ENCODE data around the gene OTUB1.

Gene OTUB1

DNA sequence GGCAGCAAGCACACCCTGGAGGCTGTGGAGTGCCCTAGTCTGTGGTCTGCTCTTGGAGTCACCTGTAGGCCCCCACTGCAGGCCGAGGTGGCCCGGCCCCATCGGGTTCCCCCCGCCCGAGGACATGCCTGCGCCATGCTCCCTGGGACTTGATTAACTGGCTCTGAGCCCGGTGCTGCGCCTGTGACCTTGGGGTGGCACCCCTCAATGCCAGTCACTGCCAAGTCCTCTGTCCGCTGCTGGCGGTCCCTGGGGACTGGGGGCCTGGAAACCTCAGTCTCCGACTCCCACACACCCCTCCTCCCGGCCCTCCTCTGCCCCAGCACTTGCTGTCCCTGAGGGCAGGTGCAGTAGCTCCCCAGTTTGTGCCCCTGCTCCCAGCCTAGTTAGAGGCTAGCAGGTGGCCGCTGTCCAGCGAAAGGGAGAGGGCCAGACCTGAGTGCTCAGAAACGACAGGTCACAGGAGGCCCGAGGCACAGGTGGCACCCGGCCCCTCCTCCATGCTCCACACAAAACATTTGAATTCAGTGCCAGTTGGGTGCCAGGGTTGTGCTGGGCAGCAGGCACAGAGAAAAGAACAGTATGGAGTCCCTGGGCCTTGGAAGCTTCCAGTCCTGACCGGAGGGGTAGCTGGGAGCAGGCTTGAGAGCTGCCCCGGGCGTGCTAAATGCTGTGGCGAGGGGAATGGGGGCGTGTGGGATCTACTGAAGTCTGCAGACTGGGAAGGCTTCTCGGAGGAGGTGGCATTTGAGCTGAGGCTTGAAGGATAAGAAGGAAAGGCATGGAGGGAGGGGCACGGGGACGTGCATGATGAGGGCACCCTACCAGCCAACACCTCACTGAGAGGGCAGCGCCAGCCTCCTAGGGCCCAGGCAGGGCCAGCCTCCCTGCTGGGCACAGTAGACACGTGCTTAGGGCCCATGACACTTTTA lies 33.1 kb downstream of the OTUB1 start:
- H3K27ac ChIP-seq: no peak overlapping the region
- no peak overlapping the region for H3K4me3 ChIP-seq

DNA sequence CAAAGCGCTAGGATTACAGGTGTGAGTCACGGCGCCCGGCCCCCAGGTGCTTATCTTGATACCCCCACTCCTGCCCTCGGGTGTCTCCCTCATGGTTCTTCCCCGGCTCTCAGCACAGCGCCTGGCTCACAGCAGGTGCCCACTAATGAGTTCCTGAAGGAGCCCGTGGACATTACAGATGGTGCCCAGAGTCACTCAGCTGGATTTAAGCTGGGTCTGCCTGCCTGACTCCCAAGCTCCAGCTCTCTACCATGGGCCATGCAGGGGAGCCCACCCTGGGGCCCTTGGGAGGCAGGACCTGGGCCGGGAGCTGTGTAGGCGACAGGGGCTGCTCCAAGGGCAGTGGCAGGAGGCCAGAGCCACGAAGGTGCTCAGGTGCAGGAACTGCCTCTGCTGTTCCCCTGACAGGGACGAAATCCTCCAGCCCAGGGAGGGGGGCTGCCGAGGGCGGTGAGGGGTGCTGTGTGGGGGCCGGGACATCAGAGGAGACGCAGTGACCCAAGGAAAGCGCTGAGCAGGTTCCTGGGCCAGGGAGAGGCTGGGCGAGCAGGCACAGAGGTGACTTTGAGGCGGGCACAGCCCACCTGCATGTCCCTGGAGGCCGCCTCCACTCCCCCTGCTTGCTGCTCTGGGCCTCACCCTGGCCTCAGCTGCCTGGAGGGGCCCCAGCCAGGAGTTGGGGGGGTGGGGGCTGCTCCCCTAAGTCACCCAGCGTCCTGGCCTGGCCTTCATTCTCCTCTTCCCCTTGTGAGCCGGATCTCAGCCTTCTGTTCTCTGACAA lies 34.9 kb downstream of the OTUB1 start:
- Histone ChIP-seq H3K27ac (peak overlapping the region in 1 of 21 experiments; percentile 32), H3K4me3 (no peak overlapping the region)

- H3K4me3 ChIP-seq: no peak overlapping the region
- H3K27ac ChIP-seq: peak overlapping the region in 1 of 21 experiments; percentile 32
Measured at GRCh38 chr11:64021757-64022093, 35.5 kb downstream of the OTUB1 start.

DNA sequence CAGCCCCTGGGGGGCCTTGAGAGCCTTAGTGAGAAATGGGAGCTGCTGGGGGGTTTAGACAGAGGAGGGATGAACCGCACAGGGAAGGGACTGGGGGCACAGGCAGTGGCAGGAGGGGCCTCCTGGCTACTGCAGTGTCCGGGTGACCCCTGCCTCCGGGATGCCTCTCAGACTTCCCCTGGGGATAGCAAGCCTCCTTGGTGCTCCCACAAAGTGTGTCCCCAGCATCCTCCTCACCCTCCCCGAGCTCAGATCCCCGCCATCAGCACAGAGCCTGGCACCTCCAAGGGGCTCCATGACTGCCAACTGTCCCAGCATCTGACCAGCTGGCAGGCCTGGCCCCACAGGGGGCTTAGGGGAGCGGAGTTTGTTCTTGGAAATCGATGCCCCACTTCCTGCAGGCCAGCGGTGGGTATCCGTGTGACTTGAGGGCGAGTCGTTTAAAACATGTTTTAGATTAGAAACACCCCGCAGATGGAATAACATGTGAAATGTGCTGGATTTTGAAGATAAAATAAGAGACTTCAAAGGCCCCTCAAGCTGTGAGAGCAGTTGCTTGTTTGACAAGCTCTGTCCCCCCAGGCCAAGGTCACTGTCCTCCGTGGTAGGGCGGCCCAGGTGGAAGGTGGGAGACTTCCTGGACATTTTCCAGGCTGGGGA lies 36.0 kb downstream of the OTUB1 start:
- Histone ChIP-seq H3K27ac (no peak overlapping the region), H3K4me3 (no peak overlapping the region)

GRCh38 chr11:64023712-64024710 lies 37.8 kb downstream of the OTUB1 start:
- Histone ChIP-seq H3K4me3 (no peak overlapping the region), H3K27ac (no peak overlapping the region)

- no peak overlapping the region for H3K4me3 ChIP-seq
- H3K27ac ChIP-seq: no peak overlapping the region
Measured at GRCh38 chr11:64025205-64025604, 39.0 kb downstream of the OTUB1 start.

- H3K27ac ChIP-seq: no peak overlapping the region
Measured at GRCh38 chr11:64026575-64027205, 40.5 kb downstream of the OTUB1 start.

DNA sequence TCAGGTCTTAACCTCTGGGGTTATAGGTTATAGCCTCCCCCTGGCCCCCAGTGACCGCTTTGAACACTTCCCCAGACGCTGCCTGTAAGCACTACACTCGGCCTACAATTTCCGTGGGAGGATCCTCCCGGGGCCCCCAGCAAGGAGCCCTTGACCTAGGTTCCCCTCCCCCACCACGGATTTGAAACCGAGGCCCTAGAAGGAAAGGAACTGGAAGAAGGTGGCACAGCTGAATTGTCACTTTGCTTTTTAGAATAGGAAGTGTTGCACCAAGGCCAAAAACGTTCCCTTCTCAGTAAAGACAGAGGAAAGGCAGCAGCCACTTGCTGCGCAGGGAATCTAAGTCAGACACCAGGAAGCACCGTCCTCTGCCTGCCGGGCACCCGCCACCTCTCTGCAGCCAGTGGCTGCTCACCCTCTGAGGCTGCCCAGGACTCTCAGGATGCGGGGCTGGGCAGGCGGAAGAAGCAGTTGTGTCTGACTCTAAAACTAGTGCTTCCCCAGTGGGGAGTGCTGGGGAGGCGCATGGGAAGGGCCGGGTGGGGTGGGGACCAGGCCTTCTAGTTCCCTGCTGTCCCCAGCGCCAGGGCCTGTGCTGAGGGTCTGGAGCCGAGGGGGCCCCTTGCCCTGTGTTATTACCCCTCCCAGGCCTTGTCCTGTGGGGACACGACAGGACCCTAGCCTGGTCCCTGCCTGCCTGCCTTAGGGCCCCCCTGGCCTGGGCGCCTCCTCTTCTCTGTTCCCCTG lies 41.6 kb downstream of the OTUB1 start:
- no peak overlapping the region for H3K4me3 ChIP-seq

More at GRCh38 chr11:64026575-64027205, 40.5 kb downstream of the OTUB1 start:
- no peak overlapping the region for H3K4me3 ChIP-seq

GRCh38 chr11:64028398-64029115 lies 42.3 kb downstream of the OTUB1 start:
- H3K4me3 ChIP-seq: no peak overlapping the region
- H3K27ac ChIP-seq: peak overlapping the region in 1 of 21 experiments; percentile 10

More for the DNA sequence above, 41.6 kb downstream of the OTUB1 start:
- H3K27ac ChIP-seq: peak overlapping the region in 1 of 21 experiments; percentile 10

DNA sequence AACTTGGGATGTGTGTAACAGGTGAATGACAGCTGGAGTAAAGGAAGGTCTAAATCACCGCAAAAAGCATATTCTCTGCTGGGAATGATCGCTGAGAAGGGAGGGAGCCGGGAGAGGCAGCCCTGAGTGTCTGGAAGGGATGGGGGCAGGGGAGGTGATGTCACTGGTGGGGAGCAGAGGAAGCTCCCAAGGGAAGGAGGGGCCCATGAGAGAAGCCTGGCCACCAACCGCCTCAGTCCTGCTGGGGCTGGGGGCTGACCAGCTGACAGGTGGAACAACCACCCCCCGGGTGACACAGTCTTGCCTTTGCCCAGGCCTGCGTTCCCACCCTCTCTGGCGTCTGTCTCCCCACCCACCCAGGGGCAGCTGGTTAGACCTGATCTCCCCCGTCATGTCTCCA lies 43.5 kb downstream of the OTUB1 start:
- H3K4me3 ChIP-seq: no peak overlapping the region
- H3K27ac ChIP-seq: no peak overlapping the region

DNA sequence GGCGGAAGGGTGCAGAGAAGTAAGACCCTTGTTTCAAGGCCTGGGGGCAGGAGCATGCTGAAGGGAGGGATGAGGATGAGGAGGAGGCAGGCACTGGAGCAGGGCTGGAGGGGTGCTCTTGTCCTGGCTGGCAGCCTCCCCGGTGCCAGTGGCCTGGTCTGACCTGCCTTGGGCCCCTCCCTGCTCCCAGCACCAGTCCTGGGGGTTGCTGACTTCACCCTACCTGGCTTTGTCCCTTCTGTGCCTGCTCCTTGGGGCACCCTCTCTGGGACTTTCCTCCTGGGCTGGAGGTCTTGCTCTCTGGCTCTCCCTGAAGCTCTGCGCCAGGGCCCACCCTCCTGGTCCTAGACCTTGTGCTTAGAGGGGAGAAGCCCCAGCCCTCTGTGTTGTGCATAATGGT lies 44.8 kb downstream of the OTUB1 start:
- no peak overlapping the region for H3K4me3 ChIP-seq
- no peak overlapping the region for H3K27ac ChIP-seq

GRCh38 chr11:64032050-64032449 lies 45.8 kb downstream of the OTUB1 start:
- H3K4me3 ChIP-seq: no peak overlapping the region
- no peak overlapping the region for H3K27ac ChIP-seq

GRCh38 chr11:64034411-64034811 lies 48.2 kb downstream of the OTUB1 start:
- Histone ChIP-seq H3K27ac (no peak overlapping the region), H3K4me3 (no peak overlapping the region)

DNA sequence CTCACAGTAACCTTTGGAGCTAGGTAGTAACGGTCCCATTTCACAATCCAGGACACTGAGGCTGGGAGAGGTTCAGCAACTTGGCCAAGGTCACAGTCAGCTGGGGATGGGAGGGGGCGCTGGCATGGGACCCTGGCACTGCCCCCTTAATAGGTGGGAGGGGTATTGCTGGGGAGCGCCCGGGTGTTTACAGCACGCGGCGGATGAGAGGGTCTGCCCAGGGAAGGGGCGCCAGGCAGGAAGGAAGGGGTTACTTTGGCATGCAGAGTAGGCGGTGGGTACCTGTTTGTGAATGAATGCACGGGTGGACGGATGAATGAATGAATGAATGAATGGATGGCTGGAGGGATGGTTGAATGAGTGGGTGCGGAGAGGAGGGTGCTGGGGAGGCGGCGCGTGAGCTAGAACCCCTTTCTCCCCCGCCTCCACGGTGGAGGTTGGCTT lies 48.9 kb downstream of the OTUB1 start:
- H3K27ac ChIP-seq: no peak overlapping the region
- H3K4me3 ChIP-seq: peak overlapping the region in 1 of 7 experiments; percentile 42

GRCh38 chr11:64035576-64035975 lies 49.3 kb downstream of the OTUB1 start, which contains the start of gene FLRT1:
FLRT1 (plus strand) TSS chr11:64035931; CDS start chr11:64116268, 80,337 bp downstream.
- Histone ChIP-seq H3K4me3 (peak within 1 kb of the TSS; percentile 15 to 42 (median 23)), H3K27ac (peak within 1 kb of the TSS in 2 of 21 experiments; percentile 22 to 24)

- H3K4me3 ChIP-seq: peak overlapping the region; percentile 15 to 42 (median 23)
Measured at GRCh38 chr11:64036087-64037026, 50.1 kb downstream of the OTUB1 start.

More at GRCh38 chr11:64036087-64037026, 50.1 kb downstream of the OTUB1 start:
- H3K27ac ChIP-seq: peak overlapping the region in 2 of 21 experiments; percentile 22 to 24

All from skin epidermis (tissue), 12 donors.